GM19455 (cell line): ENCODE data around the gene MTG1.
"Not testable (repeated sequence)": the region's sequence is repeated elsewhere in the genome, so short reads cannot be mapped to it uniquely, and the experiment has no call there.

Source experiments
- ATAC-seq: cut with Tn5 transposase; IDR thresholded peaks from one replicate; pipeline ENCODE4 v1.9.1; 2021; ENCODE audit not compliant: unreplicated experiment

The MTG1 gene

GRCh38 chr10:133465191-133465949 lies 71.4 kb downstream of the MTG1 start:
- ATAC-seq: no peak

GRCh38 chr10:133465950-133466474 lies 72.1 kb downstream of the MTG1 start:
- ATAC-seq: no peak

DNA sequence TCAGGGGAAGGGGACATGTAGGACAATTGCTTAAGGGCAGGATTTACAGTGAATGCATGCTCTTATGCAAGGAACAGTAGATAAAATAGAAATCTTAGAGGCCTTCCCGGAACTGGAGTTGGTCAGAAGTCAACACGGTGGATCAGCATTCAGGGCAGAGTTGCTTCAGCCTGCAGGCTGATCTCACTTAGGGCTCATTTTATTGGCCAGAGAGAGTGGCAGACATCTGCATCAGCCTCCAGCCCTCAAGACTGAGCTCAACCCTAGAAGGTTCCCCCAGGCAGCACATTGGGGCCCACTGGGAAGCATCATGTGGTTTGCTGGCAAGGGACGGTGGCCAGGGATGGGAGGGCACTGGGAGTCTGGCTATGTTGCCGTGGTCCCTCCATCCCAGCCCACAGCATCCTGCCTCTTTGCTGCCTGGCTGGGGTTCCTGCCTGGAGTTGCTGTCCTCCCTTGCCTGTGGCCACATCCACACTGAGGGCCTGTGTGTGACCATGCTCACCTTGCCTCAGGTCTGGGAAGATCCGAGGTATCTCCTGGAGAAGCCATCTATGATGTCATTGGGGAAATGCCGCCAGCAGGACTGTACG lies 72.8 kb downstream of the MTG1 start:
- no peak for ATAC-seq

DNA sequence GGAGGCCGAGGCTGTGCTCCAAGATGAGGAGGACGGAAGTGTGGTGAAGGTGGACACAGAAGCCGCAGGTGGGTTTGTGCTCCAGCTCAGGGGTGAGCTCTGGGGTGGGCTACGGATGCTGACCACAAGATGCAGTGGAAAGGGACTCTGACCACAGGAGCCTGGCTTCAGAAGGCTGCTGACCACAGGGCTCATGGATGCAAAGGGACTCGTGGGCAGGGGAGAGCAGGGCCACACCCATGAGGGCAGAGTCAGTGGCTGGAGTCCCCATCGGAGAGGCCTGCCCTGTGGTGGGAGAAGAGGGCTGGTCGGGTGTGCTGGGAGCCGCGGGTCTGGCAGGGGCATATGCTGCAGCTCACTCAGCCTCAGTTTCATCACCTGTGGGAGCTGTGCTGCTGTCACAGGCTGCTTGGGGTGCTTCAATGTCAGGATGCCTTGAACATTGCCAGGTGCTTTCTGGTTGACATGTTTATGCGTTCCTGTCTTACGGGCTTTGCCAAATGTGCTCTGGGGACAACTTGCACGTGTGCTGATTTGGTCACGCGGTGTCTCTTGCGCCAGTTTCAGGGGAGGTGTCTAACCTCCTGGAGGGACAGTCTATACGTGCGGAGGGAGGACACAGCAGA lies 73.4 kb downstream of the MTG1 start:
- ATAC-seq: no peak

GRCh38 chr10:133469205-133469604 lies 75.2 kb downstream of the MTG1 start:
- not testable (repeated sequence) for ATAC-seq

DNA sequence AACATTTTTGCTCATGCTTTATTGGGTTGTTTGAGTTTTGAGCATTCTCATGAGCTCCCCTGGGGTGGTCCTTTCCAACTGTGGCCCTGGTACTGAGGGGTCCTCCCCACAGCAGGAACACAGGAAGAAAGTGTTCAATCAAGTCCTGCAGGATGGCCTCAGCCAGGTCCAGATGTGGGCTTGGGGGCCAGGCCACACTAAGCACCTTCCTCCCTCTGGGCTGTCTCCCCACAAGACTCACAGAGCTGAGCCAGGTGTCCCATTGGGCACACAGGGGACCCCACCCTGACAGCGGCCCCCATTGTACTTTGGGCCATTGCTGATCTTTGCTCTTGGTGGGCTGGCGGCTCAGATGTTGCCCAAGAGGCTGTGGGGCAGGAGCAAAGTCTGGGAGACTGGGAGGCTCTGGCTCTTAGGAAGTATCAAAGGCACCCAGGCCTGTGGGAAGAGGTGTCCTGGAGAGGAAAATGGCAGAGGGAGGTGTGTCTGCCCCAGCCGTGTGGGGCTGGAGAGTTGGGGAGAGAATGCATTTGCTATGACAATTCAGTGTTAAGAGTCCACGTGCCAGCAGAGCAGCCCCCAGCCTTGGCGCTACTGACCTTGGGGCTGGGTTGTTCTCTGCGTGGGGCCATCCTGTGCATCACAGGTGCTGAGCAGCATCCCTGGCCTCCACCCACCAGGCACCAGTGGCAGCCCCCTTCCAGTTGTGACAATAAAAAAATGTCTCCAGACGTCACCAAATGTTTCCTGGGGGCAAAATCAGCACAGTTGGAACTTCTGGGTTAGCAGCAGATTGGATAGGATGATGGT lies 77.5 kb downstream of the MTG1 start:
- no peak for ATAC-seq
